ENCODE measurements around the gene MORC3.

- TF ChIP-seq CTCF (IDR thresholded peaks at IDR 0.05; ENCODE audit: low read depth, low read length) (no peak), POLR2A (IDR thresholded peaks at IDR 0.05; ENCODE audit: extremely low read depth, insufficient read length) (no peak), MYC (IDR thresholded peaks at IDR 0.05; ENCODE audit: low read depth, low read length) (no peak)
Observed at GRCh38 chr21:36379251-36379650, 59.3 kb downstream of the MORC3 start.
